Measurements from ENCODE around the gene SEMA6B.

Gene SEMA6B

GRCh38 chr19:4588291-4588761 is 28.8 kb upstream of the SEMA6B start:
- DNase-seq: no peak

DNA sequence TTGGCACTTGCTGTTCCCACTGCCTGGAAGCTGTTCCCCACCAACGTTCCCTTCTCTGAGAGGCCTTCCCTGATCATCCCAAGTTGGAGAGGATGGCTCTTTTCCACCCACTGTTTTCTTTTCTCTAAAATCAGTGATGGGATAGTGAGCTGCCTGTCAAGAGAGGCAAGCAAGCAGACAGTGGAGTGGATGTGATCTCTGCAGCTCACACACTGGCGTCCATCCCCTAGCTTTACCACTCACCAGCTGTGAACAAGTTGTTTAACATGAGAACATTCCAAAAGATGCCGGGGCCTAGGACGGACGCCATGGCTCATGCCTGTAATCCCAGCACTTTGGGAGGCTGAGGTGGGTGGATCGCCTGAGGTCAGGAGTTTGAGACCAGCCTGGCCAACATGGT is 28.0 kb upstream of the SEMA6B start:
- no peak for DNase-seq

DNA sequence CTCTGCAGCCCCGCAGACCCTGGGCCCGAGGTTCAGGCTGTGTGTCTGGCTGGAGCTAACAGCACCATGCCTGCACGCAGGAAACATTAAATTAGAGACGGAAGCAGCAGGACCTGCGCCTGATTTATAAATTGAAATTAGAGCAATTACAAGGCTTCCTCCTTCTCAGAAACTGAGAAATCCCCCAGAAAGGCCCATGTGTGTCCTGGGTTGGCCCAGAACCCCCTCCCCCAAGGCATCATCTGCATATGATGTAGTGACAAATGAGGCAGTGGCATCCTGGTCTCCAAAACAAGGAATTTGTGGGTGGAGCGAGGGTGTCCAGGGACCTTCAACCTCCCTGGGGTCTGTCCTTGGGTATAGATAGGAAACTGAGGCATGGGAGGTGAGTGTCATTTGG is 27.2 kb upstream of the SEMA6B start:
- DNase-seq: no peak

DNA sequence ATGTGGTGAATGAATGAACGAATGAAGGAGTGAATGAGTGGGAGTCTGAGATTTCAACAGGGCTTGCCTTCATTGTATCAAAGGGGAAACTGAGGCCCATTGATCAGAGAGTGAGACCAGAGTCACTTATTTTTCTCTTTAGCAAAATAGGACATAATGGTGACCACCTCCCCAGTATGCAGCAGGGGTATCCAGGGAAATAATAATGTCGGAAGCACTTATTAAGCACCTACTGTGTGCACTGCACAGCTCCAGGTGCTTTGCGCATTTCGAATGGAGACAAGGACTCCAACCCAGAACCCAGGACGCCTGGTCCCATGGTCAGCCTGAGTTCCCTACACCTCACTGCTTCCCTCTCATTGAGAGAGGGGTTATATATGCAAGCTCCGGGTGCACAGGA is 26.8 kb upstream of the SEMA6B start:
- DNase-seq: no peak

DNA sequence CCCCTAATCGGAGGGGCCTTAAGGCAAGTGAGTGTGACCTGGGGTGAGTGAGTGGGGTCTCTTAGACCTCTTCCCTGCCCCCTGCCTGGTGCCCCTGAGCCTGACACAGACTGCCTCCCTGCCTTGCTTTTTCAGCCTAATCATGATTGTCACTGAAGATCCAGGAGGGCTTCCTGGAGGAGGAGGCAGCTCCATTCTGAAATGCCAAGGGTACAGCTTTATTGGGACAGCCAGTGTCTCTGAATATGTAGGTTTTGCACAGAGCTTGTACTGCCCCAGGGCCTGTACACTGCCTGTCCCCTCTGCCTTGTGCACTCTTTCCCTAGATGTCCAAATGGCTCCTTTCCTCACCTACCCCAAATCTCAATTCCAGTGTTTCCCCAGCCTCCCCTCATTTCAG is 26.1 kb upstream of the SEMA6B start:
- no peak for DNase-seq

GRCh38 chr19:4584670-4585460 is 25.4 kb upstream of the SEMA6B start:
- DNase-seq: no peak

GRCh38 chr19:4583961-4584669 is 24.6 kb upstream of the SEMA6B start:
- DNase-seq: no peak

DNA sequence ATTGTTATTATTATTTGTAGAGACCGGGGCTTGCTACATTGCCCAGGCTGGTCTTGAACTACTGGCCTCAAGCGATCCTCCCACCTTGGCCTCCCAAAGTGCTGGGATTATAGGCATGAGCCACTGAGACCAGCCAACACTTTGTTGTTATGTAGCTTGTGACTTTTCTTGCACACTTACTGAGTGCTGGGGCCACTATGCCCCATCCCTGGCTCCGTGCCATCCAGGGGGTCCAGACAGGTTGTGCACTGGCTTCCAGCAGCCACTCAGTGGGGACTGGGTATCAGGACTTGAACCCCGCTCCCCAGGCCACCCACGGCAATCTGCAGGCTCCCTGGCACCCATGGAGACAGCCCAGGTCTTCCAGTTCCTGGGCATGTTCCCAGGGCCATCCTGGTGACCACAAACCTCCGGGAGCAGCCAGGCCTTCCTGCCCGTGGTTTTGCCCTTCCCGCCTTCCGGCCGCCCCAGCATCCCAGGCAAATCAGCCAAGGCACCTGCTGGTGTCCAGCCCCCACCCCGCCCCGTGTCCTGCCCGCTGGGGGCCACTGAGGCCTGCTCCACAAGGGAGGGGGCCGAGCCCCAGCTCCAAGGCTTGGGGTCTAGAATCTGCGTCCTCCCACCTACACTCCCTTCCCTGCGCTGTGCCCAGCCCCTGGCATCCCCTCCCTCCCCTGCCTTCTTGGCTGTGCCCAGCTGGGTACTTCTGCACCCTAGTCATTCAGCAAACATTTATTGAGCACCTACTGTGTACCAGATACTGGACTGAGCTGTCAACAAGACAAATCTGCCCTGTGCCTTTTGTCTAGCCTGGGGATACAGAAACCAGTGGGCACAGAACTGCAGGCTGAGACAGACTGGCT is 23.7 kb upstream of the SEMA6B start:
- no peak for DNase-seq

DNA sequence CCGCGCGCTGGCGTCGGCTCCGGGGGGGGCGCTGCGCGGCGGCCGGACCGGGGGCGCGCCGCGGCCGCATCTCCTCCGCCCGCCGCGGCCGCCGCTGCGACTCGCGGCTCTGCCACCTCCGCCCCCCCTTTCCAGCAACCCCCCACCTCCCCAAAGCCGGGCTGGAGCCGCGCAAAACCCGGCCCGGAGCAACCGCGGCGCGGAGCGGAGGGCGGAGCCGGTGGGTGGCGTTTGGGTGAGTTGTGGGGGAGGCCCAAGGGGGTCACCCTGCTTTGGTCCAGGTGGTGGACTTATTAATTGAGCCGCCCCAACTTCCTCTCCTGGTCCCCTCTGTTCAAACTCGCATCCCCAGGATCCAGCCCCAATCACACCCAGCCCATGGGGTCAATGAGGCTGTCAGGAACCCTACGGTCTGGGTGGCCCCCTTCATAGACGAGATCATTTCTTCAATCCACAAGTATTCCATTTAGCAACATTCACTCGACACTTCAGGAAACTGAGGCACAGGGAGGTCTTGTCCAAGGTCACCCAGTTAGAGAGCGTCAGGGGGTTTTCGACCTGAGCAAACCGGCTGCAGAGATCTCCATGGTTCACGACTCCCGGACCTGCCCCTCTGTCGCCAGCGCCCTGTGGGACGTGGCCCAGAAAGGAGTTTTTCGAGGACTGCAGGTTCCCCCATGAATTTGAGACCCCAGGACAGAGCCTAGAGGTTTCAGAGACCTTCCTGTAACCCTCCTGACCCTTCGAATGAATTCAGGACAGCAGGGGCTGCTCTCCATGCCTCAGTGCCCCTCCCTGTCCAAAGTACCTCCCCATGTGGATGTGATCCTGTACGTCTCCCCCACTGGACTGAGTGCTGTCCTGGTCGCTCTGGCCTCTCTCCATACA is 22.4 kb upstream of the SEMA6B start:
- no peak for DNase-seq

DNA sequence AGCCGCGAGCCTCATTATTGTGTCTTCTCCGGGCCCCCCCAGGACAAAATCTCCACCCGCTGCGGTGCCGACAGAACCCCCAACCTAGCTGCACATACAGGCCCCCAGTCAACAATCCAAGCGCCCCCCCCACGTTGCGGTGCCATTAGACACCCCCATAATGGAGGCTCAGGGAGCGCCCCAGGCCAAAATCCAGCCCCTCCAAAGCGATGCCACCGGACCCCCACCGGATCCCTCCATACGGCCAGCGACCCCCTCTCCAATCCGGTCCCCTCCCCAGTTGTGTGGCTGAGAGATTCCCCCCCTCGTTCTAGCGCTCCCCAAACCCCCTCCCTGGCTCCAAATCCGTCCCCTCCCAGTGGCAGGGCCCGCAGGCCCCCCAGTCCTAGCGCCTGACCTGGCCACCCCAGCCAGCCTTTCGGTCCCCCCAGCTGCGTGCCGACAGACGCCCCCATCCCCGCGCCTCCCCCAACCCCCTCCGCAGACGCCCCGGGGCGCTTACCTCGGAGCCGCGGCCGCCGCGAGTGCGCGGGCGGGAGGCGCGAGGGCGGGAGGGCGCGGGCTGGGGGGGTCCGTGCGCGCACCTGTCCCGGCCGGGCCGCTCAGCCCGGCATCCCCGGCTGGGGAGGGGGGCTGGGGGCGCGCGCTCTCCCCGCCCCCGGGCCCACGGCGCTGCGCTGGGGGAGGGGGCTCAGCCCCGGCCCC is 21.6 kb upstream of the SEMA6B start:
- no peak for DNase-seq

- DNase-seq: peak; percentile 16
Observed at GRCh38 chr19:4580021-4580901, 20.8 kb upstream of the SEMA6B start.

DNA sequence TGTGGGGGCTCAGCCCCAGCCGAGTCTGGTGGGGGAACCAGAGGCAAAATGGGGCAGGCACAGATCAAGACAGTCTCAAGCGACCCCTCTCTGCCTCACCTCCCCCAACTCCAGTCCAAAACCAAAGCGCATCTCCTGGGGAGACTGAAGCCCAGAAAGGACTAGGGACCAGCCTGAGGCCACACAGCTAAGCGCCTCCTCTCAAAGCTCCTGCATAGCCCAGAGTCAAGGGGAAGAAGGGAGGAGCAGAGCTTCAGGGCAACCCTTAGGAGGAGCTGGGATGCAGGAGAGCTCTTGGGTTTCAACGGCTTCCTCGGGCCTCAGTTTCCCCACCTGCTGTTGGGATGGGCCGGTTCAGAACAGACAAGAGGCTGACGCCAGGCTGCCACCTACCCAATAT is 19.9 kb upstream of the SEMA6B start:
- DNase-seq: no peak

GRCh38 chr19:4578552-4579248 is 19.2 kb upstream of the SEMA6B start:
- no peak for DNase-seq

DNA sequence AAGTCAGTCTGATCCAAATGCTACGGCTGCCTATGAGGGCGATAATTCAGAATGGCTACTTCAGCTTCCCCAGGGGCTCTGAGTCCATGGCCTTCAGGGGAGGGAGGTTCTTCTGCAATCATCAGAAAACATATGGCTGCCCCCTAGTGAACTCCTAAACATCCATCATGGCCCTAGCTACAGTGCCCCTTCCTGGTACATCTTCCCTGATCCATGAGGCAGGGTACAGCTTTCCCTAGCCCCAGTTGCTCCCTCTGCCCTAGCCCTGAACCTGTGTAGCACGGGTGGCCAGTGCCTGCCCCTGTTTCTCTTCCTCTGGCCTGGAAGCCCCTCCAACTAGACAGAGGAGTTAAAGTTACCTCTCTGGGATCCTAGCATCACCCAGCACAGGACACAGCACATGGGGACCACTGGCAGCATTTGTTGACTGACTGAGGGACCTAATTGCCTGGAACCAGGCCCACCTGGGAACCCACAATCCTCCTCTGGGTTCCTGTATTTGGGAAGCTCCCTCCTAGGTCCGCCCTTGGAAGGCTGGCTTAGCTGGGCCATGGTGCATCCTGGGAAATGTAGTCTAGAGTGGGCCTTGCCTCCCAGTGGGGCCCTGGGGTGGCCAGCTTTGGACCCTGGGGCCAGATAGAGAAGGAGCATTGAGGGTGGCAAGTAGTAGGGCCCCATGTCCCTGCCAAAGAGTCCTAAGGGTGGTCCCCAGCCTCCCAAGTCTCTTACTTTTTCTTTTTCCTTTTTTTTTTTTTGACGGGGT is 17.7 kb upstream of the SEMA6B start:
- DNase-seq: no peak

- no peak for DNase-seq
Observed at GRCh38 chr19:4576016-4576933, 16.8 kb upstream of the SEMA6B start.

- no peak for DNase-seq
Observed at GRCh38 chr19:4575267-4576015, 16.0 kb upstream of the SEMA6B start.

GRCh38 chr19:4573682-4574081 is 14.2 kb upstream of the SEMA6B start:
- no peak for DNase-seq

All from NCI-H1694 treated with DMSO at 0.1 percent for 48 hours (cell line).